Activated B cell treated with CpG ODN at 0.5 μM for 24 hours (primary cell): ENCODE measurements around the gene ZNF92. TPM values are rescaled to one million over a fixed set of nuclear protein-coding genes. Genes with fewer than 3 reads are reported as not detected.
"Not testable (repeated sequence)": the region's sequence is repeated elsewhere in the genome, so short reads cannot be mapped to it uniquely, and the experiment has no call there.

Experiments used
- ATAC-seq: fragments of 200-7000 bp; cut with Tn5 transposase; one replicate; pipeline ENCODE4 v1.10.0; 2021; ENCODE audit warnings: low read depth, mild to moderate bottlenecking, moderate library complexity
- CTCF ChIA-PET: fragments of 350-600 bp; sonication (Branson Sonifier 250); formaldehyde crosslinking; loops from one replicate; lab custom pipeline; 2021; ENCODE audit warnings: antibody characterized with exemption; lab: Charles Lee
- POLR2A ChIA-PET: fragments of 350-600 bp; sonication (Branson Sonifier 250); formaldehyde crosslinking; loops from one replicate; lab custom pipeline; 2021; ENCODE audit warnings: antibody characterized with exemption; lab: Charles Lee
- DNase-seq: peaks from one replicate; pipeline ENCODE4 v3.0.0; 2022
- H3K27ac Mint-ChIP-seq: one replicate; pipeline ENCODE4 v1.8.0; 2020; ENCODE audit warnings: mixed read lengths
- H3K27me3 Mint-ChIP-seq: one replicate; pipeline ENCODE4 v1.8.0; 2021; ENCODE audit warnings: mixed read lengths
- H3K36me3 Mint-ChIP-seq: one replicate; pipeline ENCODE4 v1.8.0; 2021; ENCODE audit warnings: low read depth, mixed read lengths
- H3K4me1 Mint-ChIP-seq: one replicate; pipeline ENCODE4 v1.8.0; 2021; ENCODE audit warnings: mixed read lengths
- H3K4me3 Mint-ChIP-seq: one replicate; pipeline ENCODE4 v1.8.0; 2020; ENCODE audit warnings: mild to moderate bottlenecking, mixed read lengths
- H3K9me3 Mint-ChIP-seq: one replicate; pipeline ENCODE4 v1.8.0; 2020; ENCODE audit warnings: mixed read lengths
- intact Hi-C: fragments of 100-400 bp; cut with micrococcal nuclease; formaldehyde crosslinking; loops from one replicate; pipeline ENCODE4 v1.15.1; 2024
- total RNA-seq: library from RNA; stranded (reverse); gene quantifications from 2 replicates; pipeline ENCODE4 v1.2.3, GENCODE V29; 2022
- TF ChIP-seq, protein P1 (sequence below): fragments of 200-600 bp; IDR thresholded peaks from one replicate; pipeline ENCODE4 v1.8.0; 2022; ENCODE audit warnings: antibody characterized with exemption, mild to moderate bottlenecking

The ZNF92 gene
- total RNA-seq, 1 donor from 2014 or later, result 27.1 TPM

DNA sequence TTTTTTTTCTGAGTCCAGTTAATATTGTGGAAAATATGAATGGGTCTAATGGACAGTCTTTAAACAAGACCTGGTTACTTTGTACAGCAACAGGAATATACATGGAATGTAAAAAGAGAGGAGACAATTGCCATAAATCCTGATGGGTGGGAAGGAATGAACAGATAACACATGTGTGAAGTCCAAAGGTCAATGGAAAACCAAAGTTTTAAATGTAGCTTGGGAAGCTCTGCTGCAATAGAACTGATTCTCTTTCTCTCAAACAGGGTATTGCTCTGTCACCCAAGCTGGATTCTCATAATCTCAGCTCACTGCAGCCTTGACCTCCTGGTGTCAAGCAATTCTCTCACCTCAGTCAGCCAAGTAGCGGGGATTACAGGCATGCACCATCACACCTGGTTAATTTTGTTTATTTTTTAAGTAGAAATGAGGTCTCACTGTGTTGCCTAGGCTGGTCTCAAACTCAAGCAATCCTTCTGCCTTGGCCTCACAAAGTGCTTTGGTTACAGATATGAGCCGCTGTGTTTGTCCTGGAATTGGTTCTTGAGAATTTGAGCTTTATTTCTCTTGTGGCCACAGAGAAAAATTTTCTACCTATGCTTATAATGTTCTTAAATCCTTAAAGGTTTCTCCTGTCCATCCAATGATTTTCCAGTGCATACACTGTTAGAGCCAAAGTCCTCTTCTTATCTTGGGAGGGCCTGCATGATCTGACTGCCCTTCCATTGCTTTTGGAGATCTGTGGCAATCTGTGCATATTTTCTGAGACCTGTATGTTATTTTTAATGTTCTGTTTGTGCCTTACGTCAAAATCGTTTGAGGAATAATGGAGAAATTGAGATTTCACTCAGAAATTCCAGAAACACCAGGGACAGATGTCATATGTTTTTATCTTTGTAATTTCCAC, 30.7 kb upstream of the ZNF92 start:
- POLR2A ChIA-PET, result no interaction called here
- H3K9me3 Mint-ChIP-seq, result peaks cover 5% of the 10 kb centered on the region
- no peak overlapping the region for H3K4me3 Mint-ChIP-seq
- ATAC-seq (no peak), DNase-seq (no peak)
- TF ChIP-seq, protein P1, sequence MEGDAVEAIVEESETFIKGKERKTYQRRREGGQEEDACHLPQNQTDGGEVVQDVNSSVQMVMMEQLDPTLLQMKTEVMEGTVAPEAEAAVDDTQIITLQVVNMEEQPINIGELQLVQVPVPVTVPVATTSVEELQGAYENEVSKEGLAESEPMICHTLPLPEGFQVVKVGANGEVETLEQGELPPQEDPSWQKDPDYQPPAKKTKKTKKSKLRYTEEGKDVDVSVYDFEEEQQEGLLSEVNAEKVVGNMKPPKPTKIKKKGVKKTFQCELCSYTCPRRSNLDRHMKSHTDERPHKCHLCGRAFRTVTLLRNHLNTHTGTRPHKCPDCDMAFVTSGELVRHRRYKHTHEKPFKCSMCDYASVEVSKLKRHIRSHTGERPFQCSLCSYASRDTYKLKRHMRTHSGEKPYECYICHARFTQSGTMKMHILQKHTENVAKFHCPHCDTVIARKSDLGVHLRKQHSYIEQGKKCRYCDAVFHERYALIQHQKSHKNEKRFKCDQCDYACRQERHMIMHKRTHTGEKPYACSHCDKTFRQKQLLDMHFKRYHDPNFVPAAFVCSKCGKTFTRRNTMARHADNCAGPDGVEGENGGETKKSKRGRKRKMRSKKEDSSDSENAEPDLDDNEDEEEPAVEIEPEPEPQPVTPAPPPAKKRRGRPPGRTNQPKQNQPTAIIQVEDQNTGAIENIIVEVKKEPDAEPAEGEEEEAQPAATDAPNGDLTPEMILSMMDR, result no peak
- H3K4me1 Mint-ChIP-seq, result peaks cover 17% of the 10 kb centered on the region
- H3K27me3 Mint-ChIP-seq, result no peaks in the 10 kb centered on the region
- intact Hi-C loops, result no loop called here
- CTCF ChIA-PET, result no interaction called here
- no peak overlapping the region for H3K27ac Mint-ChIP-seq
- no peaks in the 10 kb centered on the region for H3K36me3 Mint-ChIP-seq

DNA sequence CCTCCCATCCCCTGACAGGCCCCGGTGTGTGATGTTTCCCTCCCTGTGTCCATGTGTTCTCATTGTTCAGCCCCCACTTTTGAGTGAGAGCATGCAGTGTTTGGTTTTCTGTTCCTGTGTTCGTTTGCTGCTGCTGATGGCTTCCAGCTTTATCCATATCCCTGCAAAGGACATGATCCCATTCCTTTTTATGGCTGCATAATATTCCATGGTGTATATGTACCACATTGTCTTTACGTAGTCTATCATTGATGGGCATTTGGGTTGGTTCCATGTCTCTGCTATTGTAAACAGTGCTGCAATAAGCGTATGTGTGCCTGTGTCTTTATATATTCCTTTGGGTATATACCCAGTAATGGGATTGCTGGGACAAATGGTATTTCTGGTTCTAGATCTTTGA, 29.1 kb upstream of the ZNF92 start:
- CTCF ChIA-PET, result not testable (repeated sequence)

DNA sequence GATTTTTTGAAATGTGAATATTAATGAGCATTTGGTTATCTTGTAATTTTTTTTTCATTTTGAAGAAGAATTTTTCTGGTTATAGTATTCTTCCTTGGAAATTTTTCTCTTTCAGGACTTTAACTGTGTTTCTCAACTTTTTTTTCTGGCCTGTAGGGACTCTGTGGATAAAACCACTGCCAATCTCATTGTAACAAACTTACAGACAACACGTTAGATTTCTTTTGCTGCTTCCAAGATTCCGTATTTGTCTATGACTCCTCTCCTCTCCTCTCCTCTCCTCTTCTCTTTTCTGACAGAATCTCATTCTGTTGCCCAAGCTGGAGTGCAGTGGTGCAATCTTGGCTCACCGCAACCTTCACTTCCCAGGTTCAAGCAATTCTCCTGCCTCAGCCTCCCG, 19.4 kb upstream of the ZNF92 start:
- TF ChIP-seq, protein P1, result no peak
- no peak for DNase-seq
- POLR2A ChIA-PET, result no interaction called here
- CTCF ChIA-PET, result no interaction called here
- no peak for ATAC-seq
- Mint-ChIP-seq H3K27ac (no peak overlapping the region), H3K27me3 (no peaks in the 10 kb centered on the region), H3K9me3 (peaks cover 2% of the 10 kb centered on the region), H3K36me3 (no peaks in the 10 kb centered on the region), H3K4me3 (no peak overlapping the region), H3K4me1 (no peaks in the 10 kb centered on the region)
- intact Hi-C loops, result no loop called here

More for the DNA sequence above, 29.1 kb upstream of the ZNF92 start:
- POLR2A ChIA-PET, H3K4me3 Mint-ChIP-seq, H3K27ac Mint-ChIP-seq, ATAC-seq, H3K9me3 Mint-ChIP-seq, H3K27me3 Mint-ChIP-seq, H3K36me3 Mint-ChIP-seq, intact Hi-C loops, DNase-seq, H3K4me1 Mint-ChIP-seq: not testable (repeated sequence)

DNA sequence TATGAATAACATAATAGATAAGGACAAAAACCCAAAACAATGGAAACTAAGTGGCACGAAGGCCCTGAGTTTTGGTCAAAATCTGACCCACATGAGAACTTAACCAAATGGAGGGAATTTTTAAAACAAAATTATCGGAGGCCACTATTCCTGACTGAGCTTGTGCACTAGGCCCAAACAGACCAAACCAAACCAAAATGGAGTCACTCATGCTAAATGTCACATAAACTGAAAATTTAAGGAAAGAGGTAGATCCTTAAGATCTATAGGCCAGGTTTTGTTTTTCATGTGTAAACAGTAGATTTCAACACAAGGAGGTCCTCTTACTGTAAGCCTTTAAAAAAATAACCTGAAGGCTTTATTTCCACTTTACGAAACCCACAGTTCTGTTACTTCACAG, 3.8 kb upstream of the ZNF92 start:
- POLR2A ChIA-PET, result no interaction called here
- DNase-seq (no peak), ATAC-seq (no peak)
- peaks cover 15% of the 10 kb centered on the region for H3K4me1 Mint-ChIP-seq
- TF ChIP-seq, protein P1, result no peak
- peaks cover 8% of the 10 kb centered on the region for H3K36me3 Mint-ChIP-seq
- H3K27ac Mint-ChIP-seq, result no peak overlapping the region
- H3K4me3 Mint-ChIP-seq, result no peak overlapping the region
- intact Hi-C loops, result loop anchor here (10.0 kb wide), 4 partner anchors 135 to 1935 kb away; partner anchors contain the start of genes GUSB and ZNF680
- CTCF ChIA-PET, result no interaction called here
- no peaks in the 10 kb centered on the region for H3K9me3 Mint-ChIP-seq
- no peaks in the 10 kb centered on the region for H3K27me3 Mint-ChIP-seq

DNA sequence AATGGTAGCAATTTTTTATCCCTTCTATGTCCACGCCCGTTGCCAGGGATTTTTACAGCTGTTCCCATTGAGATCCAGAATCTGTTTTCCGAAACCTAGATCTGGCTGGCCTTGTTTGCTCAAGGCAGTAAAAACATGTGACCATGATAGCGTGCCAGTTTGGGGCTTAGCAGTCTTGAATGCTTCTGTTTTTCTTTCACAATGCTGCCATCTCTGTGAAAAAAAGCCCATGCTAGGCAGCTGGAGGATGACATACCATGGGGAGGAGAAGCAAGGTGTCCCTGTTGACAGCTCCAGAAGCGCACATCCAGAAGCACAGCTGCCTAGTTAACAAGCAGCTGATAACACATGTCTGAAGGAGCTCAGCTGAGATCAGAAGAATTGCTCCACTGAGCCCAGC, 2.2 kb upstream of the ZNF92 start:
- ATAC-seq (no peak), DNase-seq (no peak)
- intact Hi-C loops, result loop anchor here (10.0 kb wide), 4 partner anchors 133 to 1933 kb away; partner anchors contain the start of genes GUSB and ZNF680
- TF ChIP-seq, protein P1, result no peak
- H3K27ac Mint-ChIP-seq, result no peak overlapping the region
- ChIA-PET POLR2A (no interaction called here), CTCF (no interaction called here)
- no peaks in the 10 kb centered on the region for H3K27me3 Mint-ChIP-seq
- H3K36me3 Mint-ChIP-seq, result peaks cover 17% of the 10 kb centered on the region
- peaks cover 31% of the 10 kb centered on the region for H3K4me1 Mint-ChIP-seq
- no peak overlapping the region for H3K4me3 Mint-ChIP-seq
- no peaks in the 10 kb centered on the region for H3K9me3 Mint-ChIP-seq
